Astrocyte (in vitro differentiated cells and primary cell): ENCODE results near the gene FITM1.

Experiments
- EZH2 ChIP-seq: IDR thresholded peaks from 2 replicates; pipeline ENCODE4 v1.6.1; 2012; ENCODE audit warnings: mild to moderate bottlenecking, low read length, inconsistent platforms; ENCODE audit not compliant: insufficient read depth
- TF ChIP-seq, protein P1 (sequence below): IDR thresholded peaks from 2 replicates; pipeline ENCODE4 v1.5.1; 2011; ENCODE audit warnings: low read depth, mild to moderate bottlenecking, inconsistent platforms, low read length, moderate library complexity; ENCODE audit not compliant: insufficient read depth

DNA sequence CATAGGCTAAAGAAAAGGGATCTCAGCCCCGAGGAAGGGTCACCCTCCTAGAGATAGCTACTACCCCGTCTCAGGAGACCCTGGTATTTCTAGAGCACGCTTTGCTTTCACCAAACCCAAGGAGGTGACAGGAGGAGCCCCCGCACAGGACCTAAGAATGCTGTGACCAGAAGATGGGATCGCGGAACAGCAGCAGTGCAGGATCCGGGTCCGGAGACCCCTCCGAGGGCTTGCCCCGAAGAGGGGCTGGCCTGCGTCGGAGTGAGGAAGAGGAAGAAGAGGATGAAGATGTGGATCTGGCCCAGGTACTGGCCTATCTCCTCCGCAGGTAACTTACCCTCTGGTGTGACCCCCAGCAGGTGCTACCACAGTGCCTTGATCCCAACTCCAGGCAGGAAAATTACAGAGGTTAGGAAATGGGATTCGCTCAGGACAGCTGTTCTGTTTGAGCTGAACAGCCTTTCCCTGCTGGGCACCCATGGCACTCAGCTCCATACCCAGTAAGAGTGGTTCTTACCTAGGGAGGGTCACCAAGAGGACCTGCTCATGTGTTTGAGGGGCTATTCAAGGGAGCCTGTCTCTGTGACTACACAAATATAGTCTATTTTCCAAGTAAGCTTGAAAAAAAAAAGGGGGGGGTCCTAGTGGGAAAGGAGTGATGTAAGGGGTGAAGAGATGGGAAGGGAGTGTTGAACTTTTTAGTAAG, 14.9 kb upstream of the FITM1 start:
- TF ChIP-seq, protein P1, sequence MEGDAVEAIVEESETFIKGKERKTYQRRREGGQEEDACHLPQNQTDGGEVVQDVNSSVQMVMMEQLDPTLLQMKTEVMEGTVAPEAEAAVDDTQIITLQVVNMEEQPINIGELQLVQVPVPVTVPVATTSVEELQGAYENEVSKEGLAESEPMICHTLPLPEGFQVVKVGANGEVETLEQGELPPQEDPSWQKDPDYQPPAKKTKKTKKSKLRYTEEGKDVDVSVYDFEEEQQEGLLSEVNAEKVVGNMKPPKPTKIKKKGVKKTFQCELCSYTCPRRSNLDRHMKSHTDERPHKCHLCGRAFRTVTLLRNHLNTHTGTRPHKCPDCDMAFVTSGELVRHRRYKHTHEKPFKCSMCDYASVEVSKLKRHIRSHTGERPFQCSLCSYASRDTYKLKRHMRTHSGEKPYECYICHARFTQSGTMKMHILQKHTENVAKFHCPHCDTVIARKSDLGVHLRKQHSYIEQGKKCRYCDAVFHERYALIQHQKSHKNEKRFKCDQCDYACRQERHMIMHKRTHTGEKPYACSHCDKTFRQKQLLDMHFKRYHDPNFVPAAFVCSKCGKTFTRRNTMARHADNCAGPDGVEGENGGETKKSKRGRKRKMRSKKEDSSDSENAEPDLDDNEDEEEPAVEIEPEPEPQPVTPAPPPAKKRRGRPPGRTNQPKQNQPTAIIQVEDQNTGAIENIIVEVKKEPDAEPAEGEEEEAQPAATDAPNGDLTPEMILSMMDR: no peak
- TF ChIP-seq EZH2: no peak
